B cell (primary cell): ENCODE data around the gene HCFC1. TPM values are rescaled to one million over a fixed set of nuclear protein-coding genes. Genes with fewer than 3 reads are reported as not detected.

Experiments used
- ATAC-seq: fragments of 200-7000 bp; cut with Tn5 transposase; one replicate; pipeline ENCODE4 v1.10.0; 2021; ENCODE audit warnings: low read depth, mild to moderate bottlenecking, moderate number of reproducible peaks, moderate library complexity
- CTCF ChIA-PET: fragments of 350-600 bp; sonication (Branson Sonifier 250); formaldehyde crosslinking; loops from one replicate; lab custom pipeline; 2021; ENCODE audit warnings: antibody characterized with exemption, inconsistent platforms; lab: Charles Lee
- POLR2A ChIA-PET: fragments of 350-600 bp; sonication (Branson Sonifier 250); formaldehyde crosslinking; loops from one replicate; lab custom pipeline; 2021; ENCODE audit warnings: antibody characterized with exemption; lab: Charles Lee
- DNase-seq: peaks from one replicate; pipeline ENCODE4 v3.0.0; 2013
- H2AFZ ChIP-seq: 2 replicates; pipeline ENCODE4 v1.6.1; 2012; ENCODE audit warnings: mild to moderate bottlenecking, low read depth, low read length; ENCODE audit not compliant: insufficient read depth, poor library complexity, severe bottlenecking
- H3K27ac ChIP-seq, 2 donors: 1 replicate in 1 of 2; 2 replicates in 1 of 2; pipeline ENCODE4 v1.5.1; 2012 to 2013; ENCODE audit warnings: low read length in 2 of 2, mild to moderate bottlenecking in 2 of 2, moderate library complexity in 1 of 2
- H3K27me3 ChIP-seq, 4 experiments: fragments of 200-600 bp in 1 of 4; sonication (generic) in 1 of 4; replicated peaks in 1 of 4; 1 replicate in 2 of 4; 2 replicates in 2 of 4; pipeline versions ENCODE4 v1.6.1 to v1.7.0; 2013 to 2016; ENCODE audit warnings: low read length in 3 of 4, mild to moderate bottlenecking in 2 of 4, mixed read lengths in 1 of 4, moderate library complexity in 1 of 4; ENCODE audit not compliant: insufficient read depth in 4 of 4, control insufficient read depth in 3 of 4; ENCODE audit errors: control extremely low read depth in 1 of 4
- H3K36me3 ChIP-seq, 2 experiments: replicated peaks in 1 of 2; 1 replicate in 1 of 2; 2 replicates in 1 of 2; pipeline versions ENCODE4 v1.6.1 to v1.7.1; 2013; ENCODE audit warnings: low read length in 1 of 2; ENCODE audit not compliant: insufficient read depth in 2 of 2, control insufficient read depth in 1 of 2; ENCODE audit errors: control extremely low read depth in 1 of 2, extremely low read depth in 1 of 2
- H3K4me1 ChIP-seq, 2 donors: fragments of 200-600 bp in 1 of 2; sonication (generic) in 1 of 2; 1 replicate in 1 of 2; 2 replicates in 1 of 2; pipeline versions ENCODE4 v1.5.1 to v1.6.1; 2013 to 2017; ENCODE audit warnings: low read length in 2 of 2; ENCODE audit not compliant: control insufficient read depth in 2 of 2, insufficient read depth in 2 of 2
- H3K4me2 ChIP-seq: replicated peaks from 2 replicates; pipeline ENCODE3; 2012; ENCODE audit warnings: mild to moderate bottlenecking, low read depth, low read length; ENCODE audit not compliant: poor library complexity, severe bottlenecking
- H3K4me3 ChIP-seq, 5 experiments: fragments of 200-600 bp in 1 of 5; sonication (generic) in 1 of 5; 1 replicate in 3 of 5; 2 replicates in 2 of 5; pipeline versions ENCODE4 v1.5.1 to v1.7.0; 2011 to 2016; ENCODE audit warnings: low read length in 4 of 5, mild to moderate bottlenecking in 4 of 5, low read depth in 2 of 5, control low read depth in 1 of 5, moderate library complexity in 1 of 5; ENCODE audit not compliant: insufficient read depth in 1 of 5; ENCODE audit errors: control extremely low read depth in 1 of 5, extremely low read depth in 1 of 5
- H3K79me2 ChIP-seq: fragments of 200-600 bp; sonication (generic); one replicate; pipeline ENCODE4 v1.6.0; 2016; ENCODE audit warnings: low read length; ENCODE audit not compliant: control insufficient read depth, insufficient read depth
- H3K9ac ChIP-seq: fragments of 200-600 bp; sonication (generic); 2 replicates; pipeline ENCODE4 v1.6.1; 2017; ENCODE audit warnings: mild to moderate bottlenecking, low read length, moderate library complexity
- H3K9me3 ChIP-seq, 3 donors: one replicate each; pipeline versions ENCODE4 v1.6.1 to v1.7.1; 2013; ENCODE audit warnings: low read length in 2 of 3; ENCODE audit not compliant: control insufficient read depth in 2 of 3, insufficient read depth in 1 of 3; ENCODE audit errors: control extremely low read depth in 1 of 3
- H4K20me1 ChIP-seq: 2 replicates; pipeline ENCODE4 v1.6.0; 2012; ENCODE audit warnings: mild to moderate bottlenecking, low read length; ENCODE audit not compliant: insufficient read depth, control insufficient read depth, poor library complexity, severe bottlenecking
- H3K27ac Mint-ChIP-seq: one replicate; pipeline ENCODE4 v1.8.0; 2021; ENCODE audit warnings: mixed read lengths
- H3K27me3 Mint-ChIP-seq: one replicate; pipeline ENCODE4 v1.8.0; 2021; ENCODE audit warnings: mixed read lengths
- H3K4me1 Mint-ChIP-seq: one replicate; pipeline ENCODE4 v1.8.0; 2021; ENCODE audit warnings: mixed read lengths
- H3K4me3 Mint-ChIP-seq: one replicate; pipeline ENCODE4 v1.8.0; 2021; ENCODE audit warnings: mixed read lengths
- H3K9me3 Mint-ChIP-seq: one replicate; pipeline ENCODE4 v1.8.0; 2022; ENCODE audit warnings: mixed read lengths; ENCODE audit not compliant: insufficient read depth
- CTCF ChIP-seq: fragments of 200-600 bp; IDR thresholded peaks from one replicate; pipeline ENCODE4 v1.8.0; 2022; ENCODE audit warnings: antibody characterized with exemption, mild to moderate bottlenecking
- EZH2 ChIP-seq: IDR thresholded peaks from 2 replicates; pipeline ENCODE4 v1.6.1; 2012; ENCODE audit warnings: borderline replicate concordance, low read depth, mild to moderate bottlenecking, moderate library complexity, low read length; ENCODE audit not compliant: insufficient read depth, poor library complexity, severe bottlenecking
- WGBS: methylation state at CpG from one replicate; pipeline ENCODE4 v1.1.5; 2013; ENCODE audit warnings: missing lambda C conversion rate; ENCODE audit not compliant: insufficient coverage; 5-methylcytosine and 5-hydroxymethylcytosine counted together
- intact Hi-C: fragments of 100-400 bp; cut with micrococcal nuclease; formaldehyde crosslinking; loops from one replicate; pipeline ENCODE4 v1.10.0; 2022
- polyA plus RNA-seq: library from polyadenylated mRNA; depleted of rRNA; stranded (reverse); fragments of >200 nt; gene quantifications from 2 replicates; pipeline ENCODE4 v1.2.3, GENCODE V29; 2012
- total RNA-seq, 2 donors: library from RNA; stranded (reverse); fragments of 120-200 nt in 1 of 2; gene quantifications; 1 replicate in 1 of 2; 2 replicates in 1 of 2; pipeline versions ENCODE4 v1.2.3 to v1.2.4, GENCODE V29; 2013 to 2022

HCFC1 gene
- total and polyA plus RNA-seq, 2 donors (not counting 1 experiment from before 2014, with no cell fraction given) = 32.1 to 57.7 TPM

DNA sequence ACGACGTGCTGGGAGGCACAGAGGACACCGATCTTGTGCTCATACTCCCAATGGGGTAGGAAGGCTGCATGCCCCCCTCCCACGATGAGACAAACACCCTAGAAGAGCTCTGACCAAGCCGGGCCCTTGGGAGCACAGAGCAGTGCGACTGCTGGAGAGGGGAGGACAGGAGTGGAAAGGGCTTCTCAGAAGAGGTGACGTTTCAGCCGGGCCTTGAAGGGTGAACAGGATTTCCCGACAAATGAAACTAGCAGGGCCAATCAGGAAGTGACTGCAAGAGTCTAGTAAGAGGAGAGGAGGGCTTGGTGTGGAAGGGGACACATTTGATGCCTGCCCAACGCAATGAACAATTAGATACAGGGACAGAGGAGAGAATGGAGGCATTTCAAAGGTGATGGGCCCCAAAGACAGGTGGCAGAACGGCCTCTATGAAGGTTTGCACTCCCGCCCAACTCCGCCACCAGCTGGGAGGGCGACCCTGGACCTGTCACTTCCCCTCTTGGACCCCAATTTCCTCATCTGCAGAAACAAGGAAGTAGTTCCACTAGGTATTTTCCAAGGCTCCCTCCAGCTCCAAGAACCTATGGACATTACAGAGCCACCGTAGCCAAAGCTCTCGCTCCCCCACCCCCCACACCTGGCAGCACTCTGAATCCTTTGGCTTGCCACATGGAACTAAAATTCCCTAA, 3.9 kb downstream of the HCFC1 start:
- intact Hi-C loops = loop anchor here (10.0 kb wide), 1 partner anchor 1023 kb away; no protein-coding TSS in a partner anchor

More for the DNA sequence above, 3.9 kb downstream of the HCFC1 start:
- ChIA-PET POLR2A (interaction anchor here (0.7 to 1.6 kb wide), 3 partner anchors 14 to 244 kb away, joined by 3 to 7 read pairs (median 4); partner anchors contain the start of gene BCAP31), CTCF (interaction anchor here (0.6 to 4.0 kb wide), 13 partner anchors 15 to 559 kb away, joined by 3 to 27 read pairs (median 4); partner anchors contain the start of genes ARHGAP4 and SLC6A8)
- no peak for ATAC-seq
- Histone ChIP-seq H3K4me1 (peaks cover 42 to 53% of the 10 kb centered on the region in 2 donors), H3K4me3 (peak overlapping the region in 3 of 5 experiments; percentile 11 to 31 (median 25)), H4K20me1 (peaks cover 66% of the 10 kb centered on the region), H3K27ac (peak overlapping the region; percentile 46 to 63), H3K9me3 (no peaks in the 10 kb centered on the region), H3K9ac (peak overlapping the region; percentile 7), H3K36me3 (peaks cover 0 to 21% of the 10 kb centered on the region in 2 experiments), H3K4me2 (peak overlapping the region; percentile 70), H3K27me3 (no peaks in the 10 kb centered on the region), H2AFZ (no peak overlapping the region), H3K79me2 (peaks cover 79% of the 10 kb centered on the region)
- Mint-ChIP-seq H3K4me1 (peaks cover 38% of the 10 kb centered on the region), H3K4me3 (peak overlapping the region; percentile 87), H3K9me3 (no peaks in the 10 kb centered on the region), H3K27me3 (no peaks in the 10 kb centered on the region), H3K27ac (peak overlapping the region; percentile 92)
- no peak for TF ChIP-seq EZH2
- TF ChIP-seq CTCF = no peak
- WGBS = 21% methylated on average over 7 of the region's 16 CpGs
- peak; percentile 47 for DNase-seq
